H7 (cell line): ENCODE measurements around the gene TSHZ3. TPM values are rescaled to one million over a fixed set of nuclear protein-coding genes. Genes with fewer than 3 reads are reported as not detected.

ENCODE experiments used
- DNase-seq: peaks from one replicate; pipeline ENCODE4 v3.0.0; 2012
- H3K27me3 ChIP-seq: 2 replicates; pipeline ENCODE4 v1.6.0; 2011; ENCODE audit warnings: mild to moderate bottlenecking, low read length; ENCODE audit not compliant: control insufficient read depth, insufficient read depth
- H3K36me3 ChIP-seq: replicated peaks from 2 replicates; pipeline ENCODE4 v1.5.1; 2011; ENCODE audit warnings: low read length; ENCODE audit not compliant: control insufficient read depth, insufficient read depth
- H3K4me3 ChIP-seq: 2 replicates; pipeline ENCODE4 v1.5.1; 2011; ENCODE audit warnings: low read depth, mild to moderate bottlenecking, control low read depth, low read length, moderate library complexity; ENCODE audit not compliant: insufficient read depth
- total RNA-seq: library from RNA; depleted of rRNA; stranded (reverse); fragments of >200 nt; shearing (Covaris generic); gene quantifications from 2 replicates; pipeline ENCODE4 v1.2.3, GENCODE V29; 2014

The TSHZ3 gene
- total RNA-seq, 1 experiment from 2014 or later: 2.0 TPM

- Histone ChIP-seq H3K27me3 (no peaks in the 10 kb centered on the region), H3K36me3 (no peaks in the 10 kb centered on the region; the same call in 1 of the 2 replicates), H3K4me3 (no peak overlapping the region)
- peak; percentile 53 for DNase-seq
These were observed 15.7 kb upstream of the TSHZ3 start for GRCh38 chr19:31364963-31365362.

GRCh38 chr19:31361728-31362127 lies 12.5 kb upstream of the TSHZ3 start:
- H3K27me3 ChIP-seq: peaks cover 5% of the 10 kb centered on the region
- H3K4me3 ChIP-seq: no peak overlapping the region
- DNase-seq: no peak
- no peaks in the 10 kb centered on the region; the same call in 1 of the 2 replicates for H3K36me3 ChIP-seq

GRCh38 chr19:31357315-31357673 lies 8.1 kb upstream of the TSHZ3 start:
- Histone ChIP-seq H3K36me3 (no peaks in the 10 kb centered on the region), H3K27me3 (peaks cover 49% of the 10 kb centered on the region), H3K4me3 (no peak overlapping the region)
- DNase-seq: no peak

- Histone ChIP-seq H3K36me3 (no peaks in the 10 kb centered on the region), H3K4me3 (peak overlapping the region; percentile 13), H3K27me3 (peaks cover 54% of the 10 kb centered on the region)
- peak; percentile 93 for DNase-seq
These were observed 7.5 kb upstream of the TSHZ3 start for GRCh38 chr19:31356587-31357314.

GRCh38 chr19:31355665-31356289 lies 6.5 kb upstream of the TSHZ3 start:
- Histone ChIP-seq H3K36me3 (no peaks in the 10 kb centered on the region), H3K27me3 (peaks cover 63% of the 10 kb centered on the region), H3K4me3 (peak overlapping the region; percentile 25; the same call in 1 of the 2 replicates)
- DNase-seq: peak; percentile 74

GRCh38 chr19:31354799-31355664 lies 5.8 kb upstream of the TSHZ3 start:
- peak overlapping the region; percentile 25 for H3K4me3 ChIP-seq
- DNase-seq: peak; percentile 86
- H3K27me3 ChIP-seq: peaks cover 63% of the 10 kb centered on the region
- no peaks in the 10 kb centered on the region for H3K36me3 ChIP-seq

GRCh38 chr19:31354316-31354715 lies 5.1 kb upstream of the TSHZ3 start:
- peak; percentile 55 for DNase-seq
- peaks cover 63% of the 10 kb centered on the region for H3K27me3 ChIP-seq
- H3K4me3 ChIP-seq: peak overlapping the region; percentile 21; the same call in 1 of the 2 replicates
- H3K36me3 ChIP-seq: no peaks in the 10 kb centered on the region

GRCh38 chr19:31353833-31354232 lies 4.6 kb upstream of the TSHZ3 start:
- no peak overlapping the region for H3K4me3 ChIP-seq

GRCh38 chr19:31352782-31353651 lies 3.8 kb upstream of the TSHZ3 start:
- no peaks in the 10 kb centered on the region for H3K36me3 ChIP-seq
- H3K4me3 ChIP-seq: peak overlapping the region; percentile 59
- peak; percentile 48 for DNase-seq
- peaks cover 73% of the 10 kb centered on the region for H3K27me3 ChIP-seq

More at GRCh38 chr19:31353833-31354232, 4.6 kb upstream of the TSHZ3 start:
- peak; percentile 56 for DNase-seq
- H3K36me3 ChIP-seq: no peaks in the 10 kb centered on the region
- H3K27me3 ChIP-seq: peaks cover 65% of the 10 kb centered on the region

- Histone ChIP-seq H3K27me3 (peaks cover 78% of the 10 kb centered on the region), H3K4me3 (peak overlapping the region; percentile 59), H3K36me3 (no peaks in the 10 kb centered on the region)
- peak; percentile 59 for DNase-seq
These were observed 3.1 kb upstream of the TSHZ3 start for GRCh38 chr19:31352296-31352781.

- Histone ChIP-seq H3K36me3 (no peaks in the 10 kb centered on the region), H3K4me3 (peak overlapping the region; percentile 59), H3K27me3 (peaks cover 76% of the 10 kb centered on the region)
- DNase-seq: peak; percentile 67
These were observed 2.6 kb upstream of the TSHZ3 start for GRCh38 chr19:31351855-31352195.

- Histone ChIP-seq H3K4me3 (peak overlapping the region; percentile 59), H3K27me3 (peaks cover 70% of the 10 kb centered on the region), H3K36me3 (no peaks in the 10 kb centered on the region)
- DNase-seq: peak; percentile 78
These were observed 2.0 kb upstream of the TSHZ3 start for GRCh38 chr19:31351056-31351854.

GRCh38 chr19:31350693-31351055 lies 1.4 kb upstream of the TSHZ3 start:
- Histone ChIP-seq H3K27me3 (peaks cover 65% of the 10 kb centered on the region), H3K36me3 (no peaks in the 10 kb centered on the region), H3K4me3 (peak overlapping the region; percentile 59)
- peak; percentile 88 for DNase-seq
